H1 (cell line): ENCODE data around the gene SLC1A2. TPM values are rescaled to one million over a fixed set of nuclear protein-coding genes. Genes with fewer than 3 reads are reported as not detected.

ENCODE experiments used
- CTCF ChIA-PET: fragments of 300-600 bp; sonication (Branson Sonifier 250); formaldehyde crosslinking; loops from one replicate; lab custom pipeline; 2021; ENCODE audit not compliant: partially characterized antibody; lab: Charles Lee
- POLR2A ChIA-PET: fragments of 300-600 bp; sonication (Branson Sonifier 250); formaldehyde crosslinking; loops from one replicate; lab custom pipeline; 2021; ENCODE audit warnings: inconsistent platforms; ENCODE audit not compliant: partially characterized antibody; lab: Charles Lee
- DNase-seq, 2 experiments: peaks; one replicate each; pipeline versions ENCODE4 v3.0.0 to v3.0.0-alpha.2; 2010 to 2022; ENCODE audit warnings: low spot score in 2 of 2, low read depth in 1 of 2, mixed read lengths in 1 of 2
- FAIRE-seq: peaks from 2 replicates; lab custom pipeline; 2011; peaks lifted over from hg19 to GRCh38; lab: Jason Lieb, UNC
- H2AFZ ChIP-seq: 2 replicates; pipeline ENCODE4 v1.8.1; 2012; ENCODE audit warnings: low read length, inconsistent platforms
- H2AK5ac ChIP-seq: 2 replicates; pipeline ENCODE4 v1.6.1; 2013; ENCODE audit warnings: low read depth, low read length
- H2BK120ac ChIP-seq: replicated peaks from 2 replicates; pipeline ENCODE3; 2013; ENCODE audit warnings: low read depth, low read length, inconsistent platforms
- H2BK12ac ChIP-seq: 2 replicates; pipeline ENCODE4 v1.6.1; 2013; ENCODE audit warnings: low read depth, low read length
- H2BK15ac ChIP-seq: 2 replicates; pipeline ENCODE4 v1.6.1; 2013; ENCODE audit warnings: low read length
- H2BK20ac ChIP-seq: 2 replicates; pipeline ENCODE4 v1.6.1; 2013; ENCODE audit warnings: low read length
- H2BK5ac ChIP-seq: 2 replicates; pipeline ENCODE4 v1.6.1; 2013; ENCODE audit warnings: low read depth, low read length
- H3K14ac ChIP-seq: 2 replicates; pipeline ENCODE4 v1.6.1; 2013; ENCODE audit warnings: inconsistent platforms; ENCODE audit not compliant: insufficient read length
- H3K18ac ChIP-seq: 2 replicates; pipeline ENCODE4 v1.6.1; 2013; ENCODE audit warnings: low read length; ENCODE audit errors: extremely low read depth
- H3K23ac ChIP-seq: 2 replicates; pipeline ENCODE4 v1.6.1; 2013; ENCODE audit warnings: inconsistent platforms; ENCODE audit not compliant: insufficient read length
- H3K23me2 ChIP-seq: 2 replicates; pipeline ENCODE4 v1.6.1; 2013; ENCODE audit warnings: low read depth, low read length
- H3K27ac ChIP-seq: 2 replicates; pipeline ENCODE4 v1.6.1; 2011; ENCODE audit warnings: low read depth, low read length, inconsistent platforms
- H3K27me3 ChIP-seq, 4 experiments: replicated peaks in 1 of 4; 1 replicate in 1 of 4; 2 replicates in 3 of 4; pipeline versions ENCODE4 v1.6.1 to v1.8.1; 2011 to 2013; ENCODE audit warnings: low read length in 3 of 4, mild to moderate bottlenecking in 3 of 4, inconsistent platforms in 2 of 4, mixed read lengths in 2 of 4, moderate library complexity in 1 of 4; ENCODE audit not compliant: control insufficient read depth in 3 of 4, insufficient read depth in 3 of 4; ENCODE audit errors: extremely low read depth in 1 of 4
- H3K36me3 ChIP-seq, 4 experiments: 2 replicates each; pipeline versions ENCODE4 v1.6.1 to v1.8.1; 2011 to 2013; ENCODE audit warnings: mild to moderate bottlenecking in 4 of 4, low read length in 3 of 4, moderate library complexity in 2 of 4, control low read depth in 1 of 4, inconsistent platforms in 1 of 4; ENCODE audit not compliant: insufficient read depth in 4 of 4, control insufficient read depth in 2 of 4
- H3K4ac ChIP-seq: replicated peaks from 2 replicates; pipeline ENCODE3; 2013; ENCODE audit warnings: low read length, low read depth, mixed read lengths, inconsistent platforms; ENCODE audit not compliant: insufficient read length
- H3K4me1 ChIP-seq, 4 experiments: replicated peaks in 1 of 4; 1 replicate in 1 of 4; 2 replicates in 3 of 4; pipeline versions ENCODE4 v1.6.1 to v1.8.1; 2011 to 2013; ENCODE audit warnings: low read length in 3 of 4, inconsistent platforms in 2 of 4, mixed read lengths in 1 of 4; ENCODE audit not compliant: insufficient read depth in 4 of 4, control insufficient read depth in 3 of 4
- H3K4me2 ChIP-seq, 2 experiments: 2 replicates each; pipeline versions ENCODE4 v1.6.1 to v1.8.1; 2011 to 2013; ENCODE audit warnings: low read depth in 2 of 2, low read length in 2 of 2, control low read depth in 1 of 2, inconsistent platforms in 1 of 2, mild to moderate bottlenecking in 1 of 2; ENCODE audit not compliant: insufficient read depth in 1 of 2
- H3K4me3 ChIP-seq, 4 experiments: fragments of 200-600, 300-600 bp in 1 of 4; sonication (generic), shearing (Covaris generic), sonication (Bioruptor Twin) in 1 of 4; 2 replicates each; pipeline versions ENCODE4 v1.5.1 to v1.8.1; 2011 to 2016; ENCODE audit warnings: low read length in 4 of 4, low read depth in 3 of 4, control low read depth in 2 of 4, inconsistent platforms in 2 of 4, mild to moderate bottlenecking in 2 of 4, mixed read lengths in 1 of 4, moderate library complexity in 1 of 4; ENCODE audit not compliant: insufficient read depth in 2 of 4; ENCODE audit errors: extremely low read depth in 1 of 4
- H3K56ac ChIP-seq: replicated peaks from 2 replicates; pipeline ENCODE3; 2013; ENCODE audit warnings: low read depth, mild to moderate bottlenecking, mixed read lengths, low read length, inconsistent platforms; ENCODE audit not compliant: insufficient read length
- H3K79me1 ChIP-seq: 2 replicates; pipeline ENCODE4 v1.6.1; 2013; ENCODE audit warnings: low read depth, low read length, control low read depth
- H3K79me2 ChIP-seq, 2 experiments: 2 replicates each; pipeline versions ENCODE4 v1.6.1 to v1.8.1; 2012 to 2013; ENCODE audit warnings: low read length in 2 of 2, mild to moderate bottlenecking in 2 of 2, inconsistent platforms in 1 of 2; ENCODE audit not compliant: insufficient read depth in 2 of 2, control insufficient read depth in 1 of 2
- H3K9ac ChIP-seq, 4 experiments: replicated peaks in 1 of 4; 1 replicate in 1 of 4; 2 replicates in 3 of 4; pipeline versions ENCODE4 v1.6.1 to v1.8.1; 2011 to 2013; ENCODE audit warnings: low read depth in 3 of 4, low read length in 3 of 4, control low read depth in 2 of 4, mild to moderate bottlenecking in 2 of 4, moderate library complexity in 2 of 4, inconsistent platforms in 1 of 4; ENCODE audit errors: extremely low read depth in 1 of 4
- H3K9me3 ChIP-seq, 2 experiments: 2 replicates each; pipeline versions ENCODE4 v1.6.1 to v1.8.1; 2012 to 2013; ENCODE audit warnings: mild to moderate bottlenecking in 2 of 2, moderate library complexity in 2 of 2, control low read depth in 1 of 2, inconsistent platforms in 1 of 2, low read depth in 1 of 2, low read length in 1 of 2, mixed read lengths in 1 of 2; ENCODE audit not compliant: insufficient read depth in 2 of 2
- H4K20me1 ChIP-seq, 2 experiments: replicated peaks in 1 of 2; 2 replicates each; pipeline versions ENCODE3 to v1.8.1; 2011 to 2013; ENCODE audit warnings: inconsistent platforms in 2 of 2, low read length in 2 of 2, mild to moderate bottlenecking in 1 of 2; ENCODE audit not compliant: insufficient read depth in 2 of 2, control insufficient read depth in 1 of 2
- H4K5ac ChIP-seq: 2 replicates; pipeline ENCODE4 v1.6.1; 2013; ENCODE audit warnings: low read length, low read depth, mixed read lengths, inconsistent platforms; ENCODE audit not compliant: insufficient read length
- H4K8ac ChIP-seq: 2 replicates; pipeline ENCODE4 v1.8.0; 2013; ENCODE audit warnings: mild to moderate bottlenecking, moderate library complexity, low read length, inconsistent platforms; ENCODE audit not compliant: insufficient read depth; ENCODE audit errors: extremely low read depth
- H4K91ac ChIP-seq: replicated peaks from 2 replicates; pipeline ENCODE3; 2013; ENCODE audit warnings: low read length, mixed read lengths, inconsistent platforms; ENCODE audit not compliant: insufficient read length
- BACH1 ChIP-seq: IDR thresholded peaks from 2 replicates; pipeline ENCODE4 v1.6.1; 2012; ENCODE audit warnings: low read length, improper control_type of control experiment
- EP300 ChIP-seq, 2 experiments: IDR thresholded peaks; 1 replicate in 1 of 2; 2 replicates in 1 of 2; pipeline ENCODE4 v1.6.1; 2011 to 2012; ENCODE audit warnings: low read depth in 2 of 2, low read length in 2 of 2, mild to moderate bottlenecking in 2 of 2, borderline replicate concordance in 1 of 2, inconsistent platforms in 1 of 2, moderate library complexity in 1 of 2
- EZH2 ChIP-seq: fragments of 200-600 bp; sonication (generic); IDR thresholded peaks from 2 replicates; pipeline ENCODE4 v1.7.1; 2012; ENCODE audit warnings: low read depth, mild to moderate bottlenecking, moderate library complexity, low read length, inconsistent platforms; ENCODE audit not compliant: severe bottlenecking
- HDAC2 ChIP-seq, 2 experiments: fragments of 300-600 bp in 1 of 2; sonication (generic) in 1 of 2; IDR thresholded peaks; 2 replicates each; pipeline ENCODE4 v1.6.1; 2011 to 2012; ENCODE audit warnings: low read depth in 2 of 2, low read length in 2 of 2, mild to moderate bottlenecking in 2 of 2, moderate library complexity in 2 of 2, borderline replicate concordance in 1 of 2, inconsistent platforms in 1 of 2
- HDAC6 ChIP-seq: IDR thresholded peaks from one replicate; pipeline ENCODE4 v1.7.1; 2012; ENCODE audit warnings: low read depth, mild to moderate bottlenecking, inconsistent platforms, low read length, moderate library complexity
- NRF1 ChIP-seq: IDR thresholded peaks from 2 replicates; pipeline ENCODE4 v1.6.1; 2011; ENCODE audit warnings: mild to moderate bottlenecking, low read depth, low read length, improper control_type of control experiment
- SIRT6 ChIP-seq: IDR thresholded peaks from one replicate; pipeline ENCODE4 v1.7.1; 2012; ENCODE audit warnings: low read length, inconsistent platforms
- TBP ChIP-seq: IDR thresholded peaks from 2 replicates; pipeline ENCODE4 v1.6.1; 2011; ENCODE audit warnings: low read depth, low read length, improper control_type of control experiment
- TEAD4 ChIP-seq: IDR thresholded peaks from 2 replicates; pipeline ENCODE4 v1.6.1; 2012; ENCODE audit warnings: low read depth, low read length, inconsistent platforms, mixed read lengths
- WGBS, 2 experiments: shearing (Covaris generic) in 1 of 2; methylation state at CpG; one replicate each; pipeline versions ENCODE4 v1.1.6 to v1.1.7; 2013 to 2015; ENCODE audit warnings: low lambda C conversion rate in 2 of 2, mixed read lengths in 2 of 2, inconsistent platforms in 1 of 2, low coverage in 1 of 2, missing lambda C conversion rate in 1 of 2; ENCODE audit not compliant: insufficient replicate concordance in 2 of 2, insufficient coverage in 1 of 2, insufficient read length in 1 of 2; ENCODE audit errors: extremely low coverage in 1 of 2, missing lambda C conversion rate in 1 of 2; 5-methylcytosine and 5-hydroxymethylcytosine counted together
- polyA plus RNA-seq, 7 experiments: library from polyadenylated mRNA; depleted of rRNA in 3 of 7; stranded (reverse) in 5 of 7; unstranded in 2 of 7; fragments of >200 nt in 5 of 7; fragments of 200-250 nt in 2 of 7; gene quantifications; 1 replicate in 5 of 7; 2 replicates in 1 of 7; 4 replicates in 1 of 7; pipeline versions ENCODE4 v1.2.1 to v1.2.3, GENCODE V29; 2011 to 2013; ENCODE audit warnings: missing spikeins in 2 of 7, mixed read lengths in 2 of 7
- total RNA-seq: library from RNA; stranded (reverse); fragmentation: NEBNext Ultra II Directional; extraction: Animal tissue kit (Norgen Biotek cat#: 25700); gene quantifications from 2 replicates; pipeline ENCODE4 v1.2.1, GENCODE V29; 2021
- TF ChIP-seq, protein P1 (sequence below): IDR thresholded peaks from 2 replicates; pipeline ENCODE4 v1.6.1; 2011; ENCODE audit warnings: low read depth, mild to moderate bottlenecking, low read length; ENCODE audit not compliant: insufficient read depth

The SLC1A2 gene
- total and polyA plus RNA-seq, 2 of the 8 experiments (the other 6 are each of a cell fraction or from before 2014, with no cell fraction given): 0.57 to 1.2 TPM

DNA sequence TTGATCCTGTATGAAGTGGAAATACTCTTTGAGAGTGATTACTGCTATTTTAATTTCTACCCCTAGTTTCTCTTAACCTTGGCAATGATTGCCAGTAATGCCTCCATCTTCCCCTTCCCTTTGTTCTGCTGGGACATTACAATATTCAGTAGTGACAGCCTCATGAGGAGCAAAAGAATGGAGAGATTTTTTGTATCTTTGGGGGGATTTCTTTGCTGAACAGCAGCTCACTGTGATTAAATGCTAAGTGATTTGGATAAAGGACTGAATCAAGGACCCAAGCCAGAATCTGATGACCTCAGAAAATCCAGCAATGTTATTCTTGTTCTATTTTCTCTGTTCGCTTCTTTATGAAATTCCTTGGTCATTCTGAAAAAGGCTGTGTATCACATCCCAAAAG is 7.0 kb upstream of the SLC1A2 start:
- CTCF ChIA-PET: interaction anchor here (1.2 to 1.3 kb wide), 2 partner anchors 14 to 23 kb away, joined by 3 to 6 read pairs; no protein-coding TSS in a partner anchor
- H3K27ac ChIP-seq: no peak overlapping the region

More for the DNA sequence above, 7.0 kb upstream of the SLC1A2 start:
- no peak overlapping the region for H3K4me2 ChIP-seq
- no peaks in the 10 kb centered on the region for H3K23me2 ChIP-seq
- no peak overlapping the region for H3K4me3 ChIP-seq
- WGBS, 2 experiments: 100% methylated on average over 1 of the region's 1 CpG; no CpG with 5 or more reads in 1 of the 2 experiments
- no peaks in the 10 kb centered on the region for H3K79me2 ChIP-seq
- H2BK20ac ChIP-seq: no peak overlapping the region
- H3K18ac ChIP-seq: no peak overlapping the region
- no peak overlapping the region for H3K4ac ChIP-seq
- DNase-seq (no peak), FAIRE-seq (no peak)
- H3K4me1 ChIP-seq: no peaks in the 10 kb centered on the region
- TF ChIP-seq TEAD4 (no peak), SIRT6 (no peak), EP300 (IDR thresholded peaks at IDR 0.05; ENCODE audit: borderline replicate concordance in 1 of 2, low read depth in 2 of 2, low read length in 2 of 2) (no peak), HDAC2 (IDR thresholded peaks at IDR 0.05; ENCODE audit: borderline replicate concordance in 1 of 2, low read depth in 2 of 2, low read length in 2 of 2) (no peak), EZH2 (no peak), NRF1 (no peak), HDAC6 (no peak), TBP (no peak), BACH1 (no peak)
- TF ChIP-seq, protein P1, sequence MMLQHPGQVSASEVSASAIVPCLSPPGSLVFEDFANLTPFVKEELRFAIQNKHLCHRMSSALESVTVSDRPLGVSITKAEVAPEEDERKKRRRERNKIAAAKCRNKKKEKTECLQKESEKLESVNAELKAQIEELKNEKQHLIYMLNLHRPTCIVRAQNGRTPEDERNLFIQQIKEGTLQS: no peak
- H3K9ac ChIP-seq: no peak overlapping the region
- H2AK5ac ChIP-seq: no peak overlapping the region
- H4K91ac ChIP-seq: no peak overlapping the region
- H4K8ac ChIP-seq: no peak overlapping the region
- H3K23ac ChIP-seq: no peak overlapping the region
- peaks cover 0 to 3% of the 10 kb centered on the region in 2 experiments for H4K20me1 ChIP-seq
- no peak overlapping the region for H3K14ac ChIP-seq
- H3K27me3 ChIP-seq: peaks cover 5 to 20% (median 16%) of the 10 kb centered on the region in 4 experiments
- H3K36me3 ChIP-seq: no peaks in the 10 kb centered on the region; a peak in 1 of 8 replicates
- POLR2A ChIA-PET: no interaction called here
- H2BK12ac ChIP-seq: no peak overlapping the region
- H2AFZ ChIP-seq: no peak overlapping the region
- no peaks in the 10 kb centered on the region for H3K79me1 ChIP-seq
- H2BK120ac ChIP-seq: no peak overlapping the region
- no peak overlapping the region for H2BK15ac ChIP-seq
- no peak overlapping the region for H2BK5ac ChIP-seq
- no peaks in the 10 kb centered on the region for H3K9me3 ChIP-seq
- no peak overlapping the region for H4K5ac ChIP-seq
- H3K56ac ChIP-seq: no peak overlapping the region
